Measurements from ENCODE around the gene ELMO3.

Gene ELMO3

GRCh38 chr16:67183284-67183626, 15.7 kb upstream of the ELMO3 start:
- no peak for ATAC-seq
- TF ChIP-seq CSRNP3 (CRISPR knock-in tag; IDR thresholded peaks at IDR 0.05) (no peak), ZFP3 (CRISPR knock-in tag; IDR thresholded peaks at IDR 0.05) (peak; percentile 99)

GRCh38 chr16:67183627-67184452, 15.1 kb upstream of the ELMO3 start, which contains the start of gene MATCAP1:
MATCAP1 (minus strand) TSS chr16:67183963; CDS start chr16:67180610, 3,353 bp downstream.
- TF ChIP-seq CSDC2 (CRISPR knock-in tag; IDR thresholded peaks at IDR 0.05) (no peak), TSHZ2 (CRISPR knock-in tag; IDR thresholded peaks at IDR 0.05) (peak; percentile 31; the same call in 1 of the 2 replicates)

GRCh38 chr16:67184453-67184994, 14.4 kb upstream of the ELMO3 start:
- ATAC-seq, result peak; percentile 26

More at GRCh38 chr16:67183627-67184452, 15.1 kb upstream of the ELMO3 start, which contains the start of gene MATCAP1:
- ATAC-seq, result peak; percentile 86

More at GRCh38 chr16:67184453-67184994, 14.4 kb upstream of the ELMO3 start:
- TF ChIP-seq ZFP3 (CRISPR knock-in tag; IDR thresholded peaks at IDR 0.05) (no peak), ZNF8 (CRISPR knock-in tag; IDR thresholded peaks at IDR 0.05) (no peak), ZNF70 (CRISPR knock-in tag; IDR thresholded peaks at IDR 0.05) (no peak), ZNF565 (CRISPR knock-in tag; conservative IDR thresholded peaks at IDR 0.05; ENCODE audit: low read depth) (no peak), RARB (CRISPR knock-in tag; IDR thresholded peaks at IDR 0.05) (no peak), ZC3H10 (CRISPR knock-in tag; IDR thresholded peaks at IDR 0.05) (no peak), CREB5 (CRISPR knock-in tag; IDR thresholded peaks at IDR 0.05; ENCODE audit: low read depth) (no peak), BACH2 (CRISPR knock-in tag; IDR thresholded peaks at IDR 0.05; ENCODE audit: borderline replicate concordance) (no peak), PATZ1 (CRISPR knock-in tag; IDR thresholded peaks at IDR 0.05; ENCODE audit: borderline replicate concordance) (no peak), ISL1 (CRISPR knock-in tag; IDR thresholded peaks at IDR 0.05) (no peak), ZFP30 (CRISPR knock-in tag; IDR thresholded peaks at IDR 0.05) (no peak), ARNTL (CRISPR knock-in tag; IDR thresholded peaks at IDR 0.05; ENCODE audit: borderline replicate concordance, low read depth) (no peak), TSHZ2 (CRISPR knock-in tag; IDR thresholded peaks at IDR 0.05) (no peak), CSRNP3 (CRISPR knock-in tag; IDR thresholded peaks at IDR 0.05) (no peak)

Data from SK-N-SH treated with all-trans-retinoic acid at 6 μM for 48 hours (cell line).